Esophagus muscularis mucosa (tissue), 4 donors: ENCODE results near the gene VWA3B.

Experiments
- CTCF ChIP-seq, 3 experiments: fragments of 200-600 bp in 2 of 3; fragments of 450-650 bp in 1 of 3; sonication (generic) in 2 of 3; IDR thresholded peaks; one replicate each; pipeline ENCODE4 v1.5.1; 2017 to 2019; ENCODE audit warnings: antibody characterized with exemption in 3 of 3, mild to moderate bottlenecking in 2 of 3, moderate library complexity in 1 of 3
- EP300 ChIP-seq: sonication (generic); formaldehyde crosslinking; IDR thresholded peaks from one replicate; pipeline ENCODE4 v1.6.1; 2017; ENCODE audit warnings: antibody characterized with exemption
- POLR2A ChIP-seq: fragments of 450-650 bp; IDR thresholded peaks from one replicate; pipeline ENCODE4 v1.6.1; 2017; ENCODE audit warnings: antibody characterized with exemption, moderate library complexity, mild to moderate bottlenecking, low read depth
- POLR2AphosphoS5 ChIP-seq, 2 donors: sonication (generic); formaldehyde crosslinking; IDR thresholded peaks; one replicate each; pipeline ENCODE4 v1.6.1; 2017; ENCODE audit warnings: antibody characterized with exemption in 2 of 2

GRCh38 chr2:98122524-98122923 lies 35.6 kb downstream of the VWA3B start:
- TF ChIP-seq CTCF (IDR thresholded peaks at IDR 0.05), result no peak
- TF ChIP-seq POLR2AphosphoS5 (IDR thresholded peaks at IDR 0.05), result no peak
- no peak for TF ChIP-seq POLR2A
- TF ChIP-seq EP300, result no peak
